ENCODE data around the gene EME1.

- TF ChIP-seq, protein P1, sequence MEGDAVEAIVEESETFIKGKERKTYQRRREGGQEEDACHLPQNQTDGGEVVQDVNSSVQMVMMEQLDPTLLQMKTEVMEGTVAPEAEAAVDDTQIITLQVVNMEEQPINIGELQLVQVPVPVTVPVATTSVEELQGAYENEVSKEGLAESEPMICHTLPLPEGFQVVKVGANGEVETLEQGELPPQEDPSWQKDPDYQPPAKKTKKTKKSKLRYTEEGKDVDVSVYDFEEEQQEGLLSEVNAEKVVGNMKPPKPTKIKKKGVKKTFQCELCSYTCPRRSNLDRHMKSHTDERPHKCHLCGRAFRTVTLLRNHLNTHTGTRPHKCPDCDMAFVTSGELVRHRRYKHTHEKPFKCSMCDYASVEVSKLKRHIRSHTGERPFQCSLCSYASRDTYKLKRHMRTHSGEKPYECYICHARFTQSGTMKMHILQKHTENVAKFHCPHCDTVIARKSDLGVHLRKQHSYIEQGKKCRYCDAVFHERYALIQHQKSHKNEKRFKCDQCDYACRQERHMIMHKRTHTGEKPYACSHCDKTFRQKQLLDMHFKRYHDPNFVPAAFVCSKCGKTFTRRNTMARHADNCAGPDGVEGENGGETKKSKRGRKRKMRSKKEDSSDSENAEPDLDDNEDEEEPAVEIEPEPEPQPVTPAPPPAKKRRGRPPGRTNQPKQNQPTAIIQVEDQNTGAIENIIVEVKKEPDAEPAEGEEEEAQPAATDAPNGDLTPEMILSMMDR (IDR thresholded peaks at IDR 0.05) = no peak
- TF ChIP-seq POLR2AphosphoS5 (IDR thresholded peaks at IDR 0.05) (no peak), POLR2A (IDR thresholded peaks at IDR 0.05) (no peak)
These were observed 23.5 kb downstream of the EME1 start for GRCh38 chr17:50396261-50397110.

Data from prostate gland (tissue), 2 donors.